ENCODE data around the gene MMP3.

DNA sequence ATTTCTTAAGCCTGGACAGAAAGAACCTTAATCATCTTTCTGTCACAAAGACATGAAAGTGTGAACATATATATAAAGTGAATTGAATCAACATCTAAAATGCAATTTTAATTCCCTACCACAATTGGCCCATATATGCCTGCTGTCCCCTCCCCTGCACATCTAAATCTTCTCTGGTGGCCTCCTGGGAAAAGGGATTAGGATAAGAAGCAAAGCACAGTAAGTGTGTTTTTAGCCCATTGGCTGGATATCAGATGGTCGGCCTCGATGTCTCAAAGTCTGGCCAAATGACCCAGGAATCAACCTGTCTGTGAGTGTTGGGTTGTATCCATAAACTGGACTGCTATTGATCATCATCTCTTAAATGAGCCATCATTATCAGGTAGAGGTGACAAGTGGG, 5.8 kb downstream of the MMP3 start:
- TF ChIP-seq, protein P1, sequence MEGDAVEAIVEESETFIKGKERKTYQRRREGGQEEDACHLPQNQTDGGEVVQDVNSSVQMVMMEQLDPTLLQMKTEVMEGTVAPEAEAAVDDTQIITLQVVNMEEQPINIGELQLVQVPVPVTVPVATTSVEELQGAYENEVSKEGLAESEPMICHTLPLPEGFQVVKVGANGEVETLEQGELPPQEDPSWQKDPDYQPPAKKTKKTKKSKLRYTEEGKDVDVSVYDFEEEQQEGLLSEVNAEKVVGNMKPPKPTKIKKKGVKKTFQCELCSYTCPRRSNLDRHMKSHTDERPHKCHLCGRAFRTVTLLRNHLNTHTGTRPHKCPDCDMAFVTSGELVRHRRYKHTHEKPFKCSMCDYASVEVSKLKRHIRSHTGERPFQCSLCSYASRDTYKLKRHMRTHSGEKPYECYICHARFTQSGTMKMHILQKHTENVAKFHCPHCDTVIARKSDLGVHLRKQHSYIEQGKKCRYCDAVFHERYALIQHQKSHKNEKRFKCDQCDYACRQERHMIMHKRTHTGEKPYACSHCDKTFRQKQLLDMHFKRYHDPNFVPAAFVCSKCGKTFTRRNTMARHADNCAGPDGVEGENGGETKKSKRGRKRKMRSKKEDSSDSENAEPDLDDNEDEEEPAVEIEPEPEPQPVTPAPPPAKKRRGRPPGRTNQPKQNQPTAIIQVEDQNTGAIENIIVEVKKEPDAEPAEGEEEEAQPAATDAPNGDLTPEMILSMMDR (IDR thresholded peaks at IDR 0.05): no peak
- TF ChIP-seq EP300 (IDR thresholded peaks at IDR 0.05; ENCODE audit: low read depth): no peak

All from transverse colon (tissue), 3 donors.